Stimulated activated CD4-positive, alpha-beta T cell treated with anti-CD3 and anti-CD28 coated beads, Interleukin-2, amount 100 ng/mL, for 48 hours (primary cell): Measurements from ENCODE around the gene GSG1L.

Experiments
- DNase-seq, 2 donors: peaks; one replicate each; pipeline ENCODE4 v3.0.0-alpha.2; 2020

Gene GSG1L

GRCh38 chr16:28063591-28064061, at the start of gene GSG1L:
Gene GSG1L (minus strand): TSS chr16:28063714. CDS start chr16:28063424, 290 bp downstream.
- no peak for DNase-seq

- peak; percentile 9 to 15 for DNase-seq
These were observed 49.4 kb upstream of the GSG1L start for GRCh38 chr16:28112908-28113307.

DNA sequence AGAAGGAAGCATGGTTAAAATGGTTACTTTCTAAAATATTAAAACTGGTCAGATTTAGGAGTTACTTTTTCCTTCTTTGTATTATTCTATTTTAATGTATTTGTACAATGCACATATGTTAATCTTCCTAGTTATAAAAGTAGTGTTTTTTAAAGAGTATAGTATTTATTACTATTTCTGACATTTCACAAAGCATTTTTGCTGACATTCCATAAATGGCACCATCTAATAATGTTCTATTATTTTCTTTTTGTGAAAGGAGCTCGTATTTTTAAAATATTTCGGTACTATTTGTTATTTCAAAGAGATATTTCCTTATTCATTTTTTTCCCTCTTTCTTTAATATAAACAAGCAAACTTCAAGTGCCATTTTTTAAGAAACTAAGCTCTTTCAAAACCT, 47.5 kb upstream of the GSG1L start:
- DNase-seq: no peak

- DNase-seq: no peak
These were observed 47.0 kb upstream of the GSG1L start for GRCh38 chr16:28110479-28110878.

DNA sequence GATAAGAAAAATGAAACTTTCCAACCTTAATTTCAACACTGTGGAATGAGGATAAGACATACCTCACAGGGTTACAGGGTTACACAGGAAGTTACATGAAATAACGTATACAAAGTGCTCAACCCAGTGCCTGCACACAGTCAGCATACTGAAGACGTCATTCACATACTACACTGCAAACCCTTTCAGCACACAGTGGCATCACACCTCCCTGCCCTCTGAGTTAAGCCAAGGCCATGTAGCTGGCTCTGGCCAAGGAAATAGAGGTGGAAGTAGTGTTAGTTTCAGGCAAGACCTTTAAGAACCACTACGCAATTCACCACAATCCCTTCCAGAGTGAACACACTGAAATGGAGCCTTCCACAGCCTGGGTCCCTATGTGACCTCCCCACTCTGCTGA, 46.6 kb upstream of the GSG1L start:
- no peak for DNase-seq

GRCh38 chr16:28108590-28109247, 45.2 kb upstream of the GSG1L start:
- DNase-seq: no peak

- no peak for DNase-seq
These were observed 43.7 kb upstream of the GSG1L start for GRCh38 chr16:28107232-28107631.

GRCh38 chr16:28106467-28107215, 43.1 kb upstream of the GSG1L start:
- no peak for DNase-seq

DNA sequence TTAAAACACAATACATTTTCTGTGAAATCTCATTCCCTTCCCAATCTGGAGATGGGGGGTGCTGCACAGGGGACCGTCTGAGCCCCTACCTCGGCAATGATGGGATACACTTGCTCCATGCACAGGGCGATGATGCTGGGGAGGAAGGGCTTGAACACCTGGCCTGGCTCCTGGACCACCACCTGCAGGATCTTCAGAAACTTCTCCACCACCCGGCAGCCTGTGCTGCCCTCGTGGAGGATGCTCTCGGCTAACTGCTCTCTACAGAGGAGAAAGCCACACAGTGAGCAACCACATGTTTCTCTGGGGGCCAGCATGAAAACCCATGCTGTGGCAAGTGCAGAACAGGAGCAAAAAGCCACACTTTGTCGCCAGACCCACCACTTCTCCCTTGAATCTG, 42.4 kb upstream of the GSG1L start:
- no peak for DNase-seq

DNA sequence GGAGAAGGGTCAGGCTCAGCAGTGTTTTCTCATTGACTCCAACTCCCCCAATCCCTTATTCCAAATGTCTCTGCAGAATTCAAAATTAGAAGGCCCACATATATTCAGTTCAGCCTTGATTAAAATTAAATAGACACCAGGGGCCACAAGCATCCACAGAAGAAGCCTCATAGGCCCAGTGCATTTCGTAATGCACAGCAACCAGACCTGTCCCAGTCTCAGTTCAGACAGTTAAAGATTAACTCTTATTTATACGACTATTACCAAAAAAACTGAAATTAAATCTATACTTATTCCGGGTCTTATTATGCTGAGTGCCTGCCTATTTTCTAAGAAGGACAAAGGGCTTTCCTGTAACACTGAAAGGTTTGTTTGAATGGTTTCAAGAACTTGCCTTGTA, 41.8 kb upstream of the GSG1L start:
- DNase-seq: no peak

- no peak for DNase-seq
These were observed 40.9 kb upstream of the GSG1L start for GRCh38 chr16:28104404-28104803.

GRCh38 chr16:28103516-28104170, 40.1 kb upstream of the GSG1L start:
- no peak for DNase-seq

DNA sequence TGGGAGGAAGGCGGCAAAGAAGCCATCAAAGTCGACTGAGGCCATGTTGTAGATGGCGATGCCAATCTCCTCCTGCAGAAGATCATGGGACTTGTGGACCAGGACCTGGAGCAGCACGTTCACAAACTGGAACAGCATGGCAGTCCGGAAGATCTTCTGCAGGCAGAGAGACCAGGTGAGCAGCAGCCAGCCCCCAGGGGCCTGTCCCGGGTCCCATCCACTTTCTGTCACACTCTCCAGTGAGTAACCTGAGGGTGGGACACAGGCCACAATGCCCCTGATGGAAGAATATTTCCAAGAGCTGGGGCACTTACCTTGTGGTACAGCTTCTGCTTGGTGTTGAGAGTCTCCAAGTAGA, 38.0 kb upstream of the GSG1L start:
- DNase-seq: no peak

DNA sequence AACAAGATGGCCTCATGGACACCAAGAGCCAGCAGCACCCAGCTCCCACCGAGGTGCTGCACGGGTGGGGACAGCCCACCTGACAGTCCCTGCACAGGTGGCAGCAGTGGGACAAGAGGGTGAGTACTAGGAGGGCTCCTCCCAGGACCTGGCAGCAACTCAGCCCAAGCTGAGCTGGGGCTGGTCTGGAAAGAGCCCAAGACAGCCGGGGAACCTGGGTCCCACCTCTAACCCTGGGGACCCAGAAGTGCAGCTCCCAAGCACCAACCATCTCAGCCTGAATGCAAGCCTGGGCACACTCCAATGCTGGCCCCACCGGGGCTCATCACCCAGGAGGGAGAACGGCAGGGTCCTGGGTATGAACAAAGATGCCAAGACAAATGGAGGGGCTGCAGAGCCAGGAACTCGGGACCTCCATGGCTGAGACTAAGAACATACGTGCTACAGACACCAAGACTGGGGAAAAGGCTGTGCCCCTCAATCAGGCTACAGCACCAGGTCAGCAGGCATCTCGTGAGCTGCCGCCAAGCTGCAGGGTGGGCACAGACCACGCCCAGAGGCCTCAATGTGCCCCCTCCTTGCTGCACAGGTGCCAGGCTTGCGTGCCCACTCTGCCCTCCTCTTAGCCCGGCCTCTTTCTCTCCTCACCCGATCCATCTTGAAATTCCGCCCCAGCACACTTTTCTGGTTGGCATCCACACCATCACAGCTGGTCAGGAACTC, 37.5 kb upstream of the GSG1L start:
- no peak for DNase-seq

GRCh38 chr16:28098959-28099945, 35.7 kb upstream of the GSG1L start:
- DNase-seq: no peak

DNA sequence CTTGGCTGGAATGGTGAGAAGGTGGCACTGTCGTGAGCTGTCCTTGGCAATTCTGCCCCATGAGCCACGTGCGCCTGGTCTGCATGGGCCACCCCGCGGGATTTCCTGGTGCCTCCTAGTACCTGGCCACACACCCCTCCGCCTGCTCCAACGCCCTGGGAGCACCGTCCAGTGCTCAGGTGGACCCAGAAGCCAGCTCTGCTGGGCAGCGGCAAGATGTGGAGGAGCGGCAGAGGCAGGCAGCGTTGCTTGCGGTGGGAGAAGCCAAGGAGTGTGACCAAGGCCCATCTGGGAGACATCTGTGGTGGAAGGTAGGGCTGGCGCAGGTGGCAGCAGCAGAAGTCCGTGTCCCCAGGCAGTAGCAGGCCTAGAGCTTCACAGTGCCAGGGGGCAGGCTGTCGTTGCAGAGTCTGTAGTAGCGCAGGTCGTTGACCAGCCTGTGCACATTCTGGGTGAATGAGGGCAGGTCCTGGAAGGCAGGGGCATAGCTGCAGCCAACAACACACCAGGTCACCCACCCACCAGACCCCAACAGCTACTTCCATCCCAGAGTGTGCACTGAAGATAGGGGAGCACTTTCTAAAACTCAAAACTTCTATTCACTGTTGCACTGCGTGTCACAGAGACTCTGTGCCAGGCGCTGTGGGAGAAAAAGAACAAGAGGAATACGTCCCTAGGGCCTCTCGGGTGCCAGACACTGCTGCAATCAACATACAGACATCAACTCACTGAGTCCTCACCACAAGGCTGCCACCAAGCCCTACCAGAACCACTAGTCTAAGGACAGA, 34.9 kb upstream of the GSG1L start:
- DNase-seq: no peak

- no peak for DNase-seq
These were observed 33.7 kb upstream of the GSG1L start for GRCh38 chr16:28096983-28097899.

- DNase-seq: no peak
These were observed 29.8 kb upstream of the GSG1L start for GRCh38 chr16:28093385-28093725.

DNA sequence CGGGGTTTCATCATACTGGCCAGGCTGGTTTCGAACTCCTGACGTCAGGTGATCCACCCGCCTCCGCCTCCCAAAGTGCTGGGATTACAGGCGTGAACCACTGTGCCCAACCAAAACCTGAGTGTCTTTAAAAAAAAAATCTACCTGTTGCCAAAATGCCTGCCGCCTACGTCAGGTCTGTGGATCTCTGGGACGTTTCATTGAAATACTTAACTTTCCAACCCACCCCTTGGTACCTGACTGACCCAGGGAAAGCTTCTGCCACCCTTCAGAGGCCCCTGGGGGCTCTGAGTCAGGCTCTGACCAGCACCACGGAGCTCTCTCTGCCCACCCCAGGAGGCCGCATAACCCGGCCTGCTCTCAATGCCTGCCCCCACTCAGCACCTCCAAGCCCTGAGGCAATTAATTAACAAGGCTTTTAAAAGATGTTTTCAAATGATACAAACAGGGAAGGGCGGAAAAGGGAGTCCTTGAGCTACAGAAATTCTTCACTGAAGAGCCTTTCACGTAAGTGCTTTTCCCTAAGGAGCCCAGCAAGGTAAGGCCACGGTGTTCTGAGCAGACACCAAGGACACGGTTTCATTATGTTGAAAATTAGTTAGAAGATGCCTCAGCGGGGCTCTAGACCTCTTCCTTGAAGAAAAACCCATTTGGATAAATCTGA, 29.3 kb upstream of the GSG1L start:
- DNase-seq: no peak

DNA sequence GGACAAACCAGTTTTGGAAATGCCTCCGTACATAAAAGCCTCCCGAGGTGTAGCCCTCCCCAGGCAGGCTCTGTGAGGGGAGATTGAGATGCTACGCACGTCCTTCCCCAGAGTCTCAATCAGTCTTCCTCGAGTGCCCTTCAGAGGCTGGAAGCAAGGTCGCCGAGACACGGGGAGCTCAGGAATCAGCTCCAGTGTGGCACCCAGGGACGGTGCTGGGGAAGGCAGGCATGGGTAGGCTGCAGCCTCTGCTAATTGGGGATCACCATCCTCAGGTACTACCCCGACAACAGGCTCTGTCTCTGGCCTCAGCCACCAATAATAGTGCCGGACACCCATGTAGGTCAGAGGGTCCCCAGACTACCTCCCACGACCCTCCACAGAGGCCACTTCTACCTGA, 28.1 kb upstream of the GSG1L start:
- no peak for DNase-seq
